GM21381 (cell line): ENCODE data around the gene PLXNB1.

ENCODE experiments used
- ATAC-seq: cut with Tn5 transposase; IDR thresholded peaks from one replicate; pipeline ENCODE4 v1.9.1; 2021; ENCODE audit warnings: mild to moderate bottlenecking, moderate library complexity; ENCODE audit not compliant: unreplicated experiment

Gene PLXNB1

GRCh38 chr3:48418651-48419050 is 11.2 kb downstream of the PLXNB1 start:
- no peak for ATAC-seq

- no peak for ATAC-seq
Measured at GRCh38 chr3:48418140-48418539, 11.7 kb downstream of the PLXNB1 start.

- no peak for ATAC-seq
Measured at GRCh38 chr3:48417529-48418108, 12.3 kb downstream of the PLXNB1 start.

- no peak for ATAC-seq
Measured at GRCh38 chr3:48416546-48416945, 13.3 kb downstream of the PLXNB1 start.

- no peak for ATAC-seq
Measured at GRCh38 chr3:48416091-48416505, 13.8 kb downstream of the PLXNB1 start.

GRCh38 chr3:48415251-48415953 is 14.5 kb downstream of the PLXNB1 start:
- no peak for ATAC-seq

GRCh38 chr3:48414376-48415250 is 15.3 kb downstream of the PLXNB1 start:
- no peak for ATAC-seq

GRCh38 chr3:48413611-48414010 is 16.3 kb downstream of the PLXNB1 start:
- no peak for ATAC-seq

GRCh38 chr3:48413086-48413485 is 16.8 kb downstream of the PLXNB1 start:
- ATAC-seq: no peak

- no peak for ATAC-seq
Measured at GRCh38 chr3:48412375-48413001, 17.4 kb downstream of the PLXNB1 start.

- no peak for ATAC-seq
Measured at GRCh38 chr3:48411606-48412374, 18.1 kb downstream of the PLXNB1 start.

GRCh38 chr3:48411041-48411588 is 18.8 kb downstream of the PLXNB1 start:
- no peak for ATAC-seq

GRCh38 chr3:48410205-48411040 is 19.5 kb downstream of the PLXNB1 start:
- no peak for ATAC-seq

- no peak for ATAC-seq
Measured at GRCh38 chr3:48409291-48410201, 20.3 kb downstream of the PLXNB1 start.

- ATAC-seq: no peak
Measured at GRCh38 chr3:48408823-48409281, 21.0 kb downstream of the PLXNB1 start.

GRCh38 chr3:48407542-48408099 is 22.3 kb downstream of the PLXNB1 start:
- ATAC-seq: no peak

GRCh38 chr3:48406443-48407431 is 23.1 kb downstream of the PLXNB1 start:
- ATAC-seq: no peak
